ENCODE results near the gene ZNF507. TPM values are rescaled to one million over a fixed set of nuclear protein-coding genes. Genes with fewer than 3 reads are reported as not detected.

Gene ZNF507
- 18.5 TPM for total RNA-seq (ENCODE audit: insufficient read depth, low replicate concordance)

DNA sequence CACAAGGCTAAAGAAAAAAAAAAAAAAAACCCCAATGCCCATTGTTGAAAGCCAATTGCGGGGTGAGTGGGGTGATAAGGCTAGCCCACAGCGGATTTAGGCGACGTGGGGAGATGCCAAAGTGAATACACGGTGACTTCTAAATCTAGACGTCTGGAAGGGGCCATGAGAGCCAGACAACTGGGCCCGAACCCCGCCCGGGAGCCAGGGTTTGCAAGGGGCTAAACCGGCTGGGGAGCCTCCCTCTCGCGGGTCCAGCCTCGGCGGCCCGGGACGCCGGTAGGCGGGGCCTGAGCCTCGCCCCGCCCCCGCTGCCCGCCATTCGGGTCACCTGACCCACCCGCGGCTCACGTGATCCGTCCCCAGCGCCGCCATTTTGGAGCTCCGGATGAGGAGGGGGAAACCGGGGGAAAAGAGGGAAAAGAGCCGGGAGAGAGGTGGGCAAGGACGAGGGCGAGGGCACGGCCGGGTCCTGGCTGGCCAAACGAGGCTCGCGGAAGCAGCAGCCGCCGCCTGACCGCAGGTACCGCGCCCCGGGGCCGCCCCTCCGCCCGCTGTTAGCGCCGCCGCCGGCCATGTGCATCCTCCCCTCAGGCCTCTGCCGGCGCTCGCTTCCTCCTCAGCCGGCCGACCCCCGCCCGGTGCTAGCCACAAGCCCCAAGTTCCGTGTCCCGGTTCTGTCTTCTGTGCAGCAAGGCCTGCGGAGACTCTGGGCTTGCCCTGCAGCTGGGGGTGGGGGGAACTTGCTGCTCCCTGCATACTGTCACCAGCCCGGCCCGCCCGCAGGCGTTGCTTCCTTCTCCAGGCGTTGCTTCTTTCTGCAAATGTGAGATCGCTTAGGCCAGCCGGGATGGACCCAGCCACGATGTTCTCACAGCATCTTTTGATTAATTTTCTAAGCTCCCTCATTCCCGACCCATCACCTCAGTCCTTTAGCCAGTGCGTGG is at the start of gene ZNF507:
TSS of gene ZNF507 (plus strand) at position 350 of the 947 bp plus-strand sequence. CDS start 7,221 bp downstream, outside the sequence.
- DNase-seq (ENCODE audit: low spot score): peak; percentile 84

GRCh38 chr19:32296694-32297093 is 48.7 kb upstream of the ZNF507 start:
- DNase-seq (ENCODE audit: low spot score): no peak

GRCh38 chr19:32302778-32303177 is 42.6 kb upstream of the ZNF507 start:
- DNase-seq (ENCODE audit: low spot score): no peak

DNA sequence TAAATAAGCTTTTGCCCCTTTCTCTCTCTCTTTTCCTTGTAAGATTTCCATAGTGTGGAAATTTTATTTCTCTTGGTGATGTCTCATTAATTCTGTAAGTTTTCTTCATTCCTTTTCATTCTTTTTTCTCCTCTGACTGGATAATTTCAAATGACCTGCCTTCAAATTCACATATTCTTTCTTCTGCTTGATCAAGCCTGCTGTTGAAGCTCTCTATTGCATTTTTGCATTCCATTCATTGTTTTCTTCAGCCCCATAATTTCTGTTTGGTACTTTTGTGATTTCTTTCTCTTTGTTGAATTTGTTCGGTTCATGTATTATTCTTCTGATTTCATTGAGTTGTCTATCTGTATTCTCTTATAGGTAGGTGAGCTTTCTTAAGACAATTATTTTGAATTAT is 42.2 kb upstream of the ZNF507 start:
- no peak for DNase-seq (ENCODE audit: low spot score)

DNA sequence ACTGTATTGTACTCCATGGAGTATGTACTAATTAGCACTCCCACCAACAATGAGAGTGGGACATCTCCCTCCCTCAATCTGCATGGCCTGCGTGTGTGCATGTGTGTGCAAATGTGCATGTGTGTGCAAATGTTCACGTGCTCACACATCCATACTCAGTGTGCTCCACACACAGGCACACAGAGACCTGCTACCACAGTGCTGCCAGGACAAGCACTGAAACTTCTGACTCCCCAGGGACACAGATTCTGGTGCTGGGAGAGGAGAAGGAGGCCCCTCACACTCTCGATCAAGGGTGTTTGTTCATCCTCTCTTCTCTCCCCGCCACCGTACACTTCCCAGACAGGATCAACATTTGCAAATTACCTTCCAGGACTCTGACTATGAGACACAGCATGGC is 37.8 kb upstream of the ZNF507 start:
- no peak for DNase-seq (ENCODE audit: low spot score)

DNA sequence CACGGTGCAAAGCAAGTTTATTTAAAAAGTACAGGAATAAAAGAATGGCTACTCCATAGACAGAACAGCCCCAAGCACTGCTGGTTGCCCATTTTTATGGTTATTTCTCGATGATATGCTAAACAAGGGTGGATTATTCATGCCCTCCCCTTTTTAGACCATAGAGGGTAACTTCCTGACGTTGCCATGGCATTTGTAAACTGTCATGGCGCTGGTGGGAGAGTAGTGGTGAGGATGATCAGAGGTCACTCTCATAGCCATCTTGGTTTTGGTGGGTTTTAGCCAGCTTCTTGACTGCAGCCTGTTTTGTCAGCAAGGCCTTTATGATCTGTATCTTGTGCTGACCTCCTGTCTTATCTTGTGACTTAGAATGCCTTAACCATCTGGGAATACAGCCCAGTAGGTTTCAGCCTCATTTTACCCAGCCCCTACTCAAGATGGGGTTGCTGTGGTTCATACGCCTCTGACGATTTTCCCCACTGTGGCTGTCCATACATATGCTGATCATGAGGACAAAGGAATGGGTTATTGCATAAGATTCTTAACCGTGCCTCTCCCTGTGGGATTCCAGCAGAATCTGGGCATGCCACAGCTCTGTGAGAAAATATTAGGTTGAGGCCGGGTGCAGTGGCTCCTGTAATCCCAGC is 36.9 kb upstream of the ZNF507 start:
- DNase-seq (ENCODE audit: low spot score): no peak

DNA sequence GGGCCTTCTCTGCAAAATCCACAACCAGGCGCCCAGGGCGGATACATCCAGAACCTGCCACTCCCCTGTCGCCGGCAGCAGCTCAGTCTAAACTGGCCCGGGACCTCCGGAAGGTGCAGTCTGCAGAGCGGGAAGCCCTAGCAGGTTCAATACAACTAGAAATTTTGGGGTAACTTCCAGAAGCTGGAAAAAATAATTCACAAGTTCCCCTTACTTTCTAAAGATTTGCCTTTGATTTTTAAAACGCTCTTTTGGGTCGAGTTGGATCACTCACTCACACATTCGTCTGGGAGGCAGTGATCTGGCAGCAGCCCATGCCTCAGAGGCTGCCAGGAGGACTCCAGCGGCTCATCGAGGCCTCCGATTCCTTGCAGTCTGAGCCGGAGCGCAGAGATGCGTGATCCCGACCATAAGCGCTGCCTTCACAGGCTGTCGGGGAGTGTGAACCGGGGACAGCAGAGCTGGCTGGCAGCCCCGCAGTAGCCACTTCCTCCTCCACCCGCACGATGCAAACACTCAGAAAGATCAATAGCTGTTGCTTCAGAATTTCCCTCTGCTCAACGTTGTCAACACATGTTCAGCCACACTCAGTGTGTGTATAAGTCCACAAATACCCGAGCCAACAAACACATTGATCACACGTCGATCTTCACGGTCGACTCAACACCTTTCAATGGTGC is 35.6 kb upstream of the ZNF507 start:
- no peak for DNase-seq (ENCODE audit: low spot score)

GRCh38 chr19:32311371-32311770 is 34.0 kb upstream of the ZNF507 start:
- no peak for DNase-seq (ENCODE audit: low spot score)

- DNase-seq (ENCODE audit: low spot score): no peak
Measured at GRCh38 chr19:32313569-32314265, 31.7 kb upstream of the ZNF507 start.

DNA sequence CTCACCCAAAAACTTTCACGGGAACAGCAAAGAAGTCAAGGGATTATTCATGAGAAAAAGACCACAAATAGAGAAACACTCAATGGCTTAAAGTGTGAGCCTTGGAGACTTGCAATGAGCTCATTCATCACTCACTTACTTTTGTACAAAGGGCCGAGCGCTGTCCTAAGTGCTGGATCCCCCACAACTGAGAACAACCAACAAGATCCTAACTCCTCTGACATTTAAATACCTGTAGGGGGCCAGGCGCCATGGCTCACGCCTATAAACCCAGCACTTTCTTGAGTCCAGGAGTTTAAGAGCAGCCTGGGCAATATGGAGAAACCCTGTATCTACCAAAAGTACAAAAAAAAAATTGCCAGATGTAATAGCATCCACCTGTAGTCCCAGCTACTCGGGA is 29.4 kb upstream of the ZNF507 start:
- DNase-seq (ENCODE audit: low spot score): no peak

GRCh38 chr19:32317086-32317485 is 28.3 kb upstream of the ZNF507 start:
- DNase-seq (ENCODE audit: low spot score): no peak

GRCh38 chr19:32318884-32319520 is 26.4 kb upstream of the ZNF507 start:
- peak; percentile 25 for DNase-seq (ENCODE audit: low spot score)

DNA sequence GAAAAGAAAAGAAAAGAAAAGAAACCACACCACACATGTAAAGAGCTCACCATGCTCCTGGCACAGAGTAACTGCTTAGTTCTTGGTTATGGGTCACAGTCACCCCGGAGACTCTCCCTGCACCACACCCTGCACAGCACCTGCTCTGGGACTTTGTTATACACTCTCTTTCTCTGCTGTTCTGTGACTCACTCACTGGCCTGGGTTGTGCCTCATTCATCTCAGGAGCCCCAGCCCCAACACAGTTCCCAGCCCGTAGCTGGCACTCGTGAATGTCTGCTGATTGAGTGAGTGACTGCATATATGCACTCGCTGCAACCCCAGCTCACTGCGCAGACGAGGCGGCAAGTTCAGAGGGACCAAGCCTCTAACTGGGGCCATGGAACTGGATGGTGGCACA is 22.9 kb upstream of the ZNF507 start:
- no peak for DNase-seq (ENCODE audit: low spot score)

DNA sequence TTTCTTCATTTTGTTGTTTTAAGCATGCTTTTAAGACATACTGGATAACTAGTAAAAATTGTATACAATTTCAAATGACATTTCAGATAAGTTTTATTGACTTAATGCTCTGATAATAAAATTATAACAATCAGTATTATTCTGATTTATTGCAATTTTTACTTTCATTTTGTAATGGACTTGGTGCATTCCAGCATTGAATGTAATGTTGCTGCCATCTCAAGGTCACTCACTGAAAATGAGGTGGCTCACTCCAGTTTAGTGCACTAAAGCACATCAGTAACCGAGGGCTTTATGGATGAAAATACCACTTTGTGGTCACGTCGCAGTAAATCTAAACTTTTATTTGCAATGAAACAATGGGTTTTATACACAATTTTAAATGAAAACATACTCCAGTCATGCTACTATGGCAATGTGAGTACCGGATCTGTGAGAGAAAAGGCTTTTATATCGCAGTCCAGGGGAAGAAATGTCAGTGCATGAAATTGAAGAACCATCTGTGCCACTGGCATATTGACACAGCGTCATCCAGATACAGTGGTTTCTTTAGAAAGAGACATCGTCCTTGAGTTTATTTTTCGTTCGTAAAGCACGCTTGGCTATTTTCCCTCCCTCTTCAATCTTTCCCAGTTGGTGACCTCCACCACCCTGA is 20.7 kb upstream of the ZNF507 start:
- DNase-seq (ENCODE audit: low spot score): peak; percentile 17

DNA sequence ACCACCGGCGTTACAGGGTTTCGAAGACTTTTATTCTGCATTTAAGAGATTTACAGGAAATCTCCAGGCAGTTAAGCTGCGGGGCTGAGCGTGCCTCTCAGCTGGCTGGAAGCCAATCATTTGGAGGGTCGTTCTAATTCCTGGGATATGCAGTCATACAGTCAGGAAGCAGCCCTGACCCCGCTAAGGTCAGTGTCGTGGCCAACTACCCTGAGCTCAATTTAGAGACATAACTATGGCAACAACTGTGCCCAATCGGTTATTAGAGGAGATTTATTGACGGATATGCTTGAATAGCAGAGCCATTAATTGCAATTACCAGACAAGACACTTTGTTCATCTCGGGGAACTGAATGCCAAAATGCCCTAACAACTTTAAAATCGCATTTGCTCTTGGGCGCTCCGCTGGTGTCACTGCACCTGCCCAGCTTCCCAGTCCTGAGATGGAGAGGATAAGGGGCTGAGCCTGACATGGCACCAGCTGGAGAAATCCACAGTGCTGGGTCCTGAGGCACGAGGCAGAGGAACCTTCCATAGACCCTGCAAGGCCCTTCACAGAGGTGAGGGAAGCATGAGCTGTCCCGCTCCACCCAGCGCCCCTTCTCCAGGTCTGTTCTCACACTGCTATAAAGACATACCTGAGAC is 15.1 kb upstream of the ZNF507 start:
- DNase-seq (ENCODE audit: low spot score): no peak

DNA sequence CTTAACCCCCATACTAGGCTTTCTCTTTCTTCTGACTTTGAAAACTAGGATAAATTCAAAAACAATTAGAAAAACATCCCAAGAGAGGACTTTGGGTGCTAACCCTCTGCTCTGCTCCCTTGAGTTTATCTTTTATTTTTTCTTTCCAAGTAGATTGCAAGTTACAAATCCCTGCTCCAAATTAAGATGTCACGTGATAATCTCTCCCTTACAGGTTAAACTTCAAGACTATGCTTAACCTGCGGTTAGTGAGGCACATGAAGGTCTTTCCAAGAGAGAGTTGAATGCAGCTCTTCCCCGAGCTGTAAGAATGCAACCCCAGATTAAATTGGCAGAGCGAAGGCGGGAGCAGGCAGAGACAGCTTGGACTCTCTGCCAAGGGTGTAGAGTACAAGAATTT is 12.2 kb upstream of the ZNF507 start:
- no peak for DNase-seq (ENCODE audit: low spot score)

- DNase-seq (ENCODE audit: low spot score): peak; percentile 91
Measured at GRCh38 chr19:32336259-32337083, 8.9 kb upstream of the ZNF507 start.

GRCh38 chr19:32337084-32337808 is 8.2 kb upstream of the ZNF507 start:
- DNase-seq (ENCODE audit: low spot score): no peak

DNA sequence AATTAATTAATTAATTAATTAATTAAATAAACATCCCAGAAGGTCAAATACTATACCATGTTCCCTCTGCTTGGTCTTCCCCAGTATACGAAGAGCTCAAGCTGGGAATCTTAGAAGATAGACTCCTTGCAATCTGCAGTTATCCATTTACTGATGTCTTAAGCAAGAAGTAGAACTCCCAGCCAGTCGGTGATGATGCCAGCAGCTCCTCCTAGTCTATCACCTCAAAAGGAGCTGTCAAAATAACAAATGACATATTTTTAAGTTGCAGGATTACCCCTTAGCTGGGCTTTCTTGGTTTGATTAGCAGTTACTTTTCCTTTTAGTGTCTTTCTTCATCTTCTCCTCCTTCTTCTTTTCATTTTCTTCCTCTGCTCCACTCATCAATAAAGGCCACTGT is 6.0 kb upstream of the ZNF507 start:
- no peak for DNase-seq (ENCODE audit: low spot score)
